AG20443 (cell line): Measurements from ENCODE around the gene USP11.

Experiments used
- DNase-seq: peaks from one replicate; pipeline ENCODE4 v3.0.0; 2012; ENCODE audit warnings: low spot score, mixed read lengths

Gene USP11

GRCh38 chrX:47224896-47225290, 7.9 kb upstream of the USP11 start:
- DNase-seq: no peak

GRCh38 chrX:47226071-47226470, 6.7 kb upstream of the USP11 start:
- DNase-seq: no peak

GRCh38 chrX:47226531-47227333, 6.1 kb upstream of the USP11 start:
- DNase-seq: no peak

- DNase-seq: no peak
Observed at GRCh38 chrX:47227334-47227583, 5.5 kb upstream of the USP11 start.

- no peak for DNase-seq
Observed at GRCh38 chrX:47228550-47229270, 4.1 kb upstream of the USP11 start.

- DNase-seq: no peak
Observed at GRCh38 chrX:47229427-47229826, 3.4 kb upstream of the USP11 start.

- DNase-seq: no peak
Observed at GRCh38 chrX:47230136-47230868, 2.5 kb upstream of the USP11 start.

GRCh38 chrX:47231167-47231566, 1.6 kb upstream of the USP11 start:
- no peak for DNase-seq

GRCh38 chrX:47232197-47232802, 509 bp upstream of the USP11 start:
- DNase-seq: no peak

GRCh38 chrX:47233333-47234113, 714 bp downstream of the USP11 start:
- DNase-seq: peak; percentile 90

GRCh38 chrX:47234583-47234982, 1.8 kb downstream of the USP11 start:
- no peak for DNase-seq

- no peak for DNase-seq
Observed at GRCh38 chrX:47235691-47236103, 2.9 kb downstream of the USP11 start.

GRCh38 chrX:47239199-47239598, 6.4 kb downstream of the USP11 start:
- DNase-seq: no peak

GRCh38 chrX:47239898-47240545, 7.2 kb downstream of the USP11 start:
- DNase-seq: no peak

- no peak for DNase-seq
Observed at GRCh38 chrX:47240619-47241018, 7.8 kb downstream of the USP11 start.

- no peak for DNase-seq
Observed at GRCh38 chrX:47241201-47242011, 8.6 kb downstream of the USP11 start.

GRCh38 chrX:47242321-47242720, 9.5 kb downstream of the USP11 start:
- no peak for DNase-seq

GRCh38 chrX:47243351-47243750, 10.5 kb downstream of the USP11 start:
- no peak for DNase-seq

GRCh38 chrX:47244676-47245075, 11.9 kb downstream of the USP11 start:
- no peak for DNase-seq

- no peak for DNase-seq
Observed at GRCh38 chrX:47245156-47245555, 12.3 kb downstream of the USP11 start.
